PC-9 (cell line): ENCODE measurements around the gene UBE2G2. TPM values are rescaled to one million over a fixed set of nuclear protein-coding genes. Genes with fewer than 3 reads are reported as not detected.
A peak's percentile ranks its signal among the peaks of the same experiment; 100 is the strongest.

ENCODE experiments used
- BruUV-seq: library from RNA; stranded (reverse); fragments of 400-500 nt; replicated peaks from 2 replicates; lab custom pipeline; 2021; lab: Mats Ljungman, UMichigan
- CTCF ChIA-PET: fragments of 300-600 bp; sonication (Branson Sonifier 250); formaldehyde crosslinking; loops from one replicate; lab custom pipeline; 2022; ENCODE audit warnings: antibody characterized with exemption; lab: Charles Lee
- POLR2A ChIA-PET: fragments of 300-600 bp; sonication (Branson Sonifier 250); formaldehyde crosslinking; loops from one replicate; lab custom pipeline; 2022; ENCODE audit warnings: antibody characterized with exemption; ENCODE audit not compliant: unreplicated experiment; lab: Charles Lee
- DNase-seq, 2 experiments: peaks; one replicate each; pipeline versions ENCODE4 v3.0.0 to v3.0.0-alpha.2; 2015 to 2022; ENCODE audit warnings: mixed read lengths in 1 of 2
- H2AFZ ChIP-seq: fragments of 200-600 bp; sonication (generic); 2 replicates; pipeline ENCODE4 v1.8.1; 2017; ENCODE audit warnings: antibody characterized with exemption
- H3F3A ChIP-seq: fragments of 200-600 bp; sonication (generic); 2 replicates; pipeline ENCODE4 v1.8.1; 2017; ENCODE audit warnings: antibody characterized with exemption, mild to moderate bottlenecking, low read depth; ENCODE audit not compliant: insufficient read depth
- H3K27ac ChIP-seq: fragments of 200-600 bp; sonication (generic); 2 replicates; pipeline ENCODE4 v1.6.1; 2016; ENCODE audit warnings: mixed run types
- H3K27me3 ChIP-seq: fragments of 200-600 bp; sonication (generic); 2 replicates; pipeline ENCODE4 v1.6.1; 2016; ENCODE audit warnings: low read depth, mixed run types; ENCODE audit not compliant: insufficient read depth
- H3K36me3 ChIP-seq: fragments of 200-600 bp; sonication (generic); 2 replicates; pipeline ENCODE4 v1.6.1; 2016; ENCODE audit warnings: low read depth, mixed run types
- H3K4me1 ChIP-seq: fragments of 200-600 bp; sonication (generic); replicated peaks from 2 replicates; pipeline ENCODE4 v1.6.1; 2016; ENCODE audit warnings: mixed run types; ENCODE audit not compliant: insufficient read depth
- H3K4me2 ChIP-seq: fragments of 200-600 bp; sonication (generic); 2 replicates; pipeline ENCODE4 v1.6.1; 2017; ENCODE audit warnings: mixed run types
- H3K4me3 ChIP-seq: fragments of 200-600 bp; sonication (generic); 2 replicates; pipeline ENCODE4 v1.6.1; 2016; ENCODE audit warnings: mixed run types
- H3K79me2 ChIP-seq: fragments of 200-600 bp; sonication (generic); 2 replicates; pipeline ENCODE4 v1.6.1; 2017; ENCODE audit warnings: low read depth, mixed run types
- H3K9me2 ChIP-seq: fragments of 200-600 bp; sonication (generic); 2 replicates; pipeline ENCODE4 v1.8.1; 2017; ENCODE audit warnings: mild to moderate bottlenecking; ENCODE audit not compliant: insufficient read depth
- H3K9me3 ChIP-seq: fragments of 200-600 bp; sonication (generic); 2 replicates; pipeline ENCODE4 v1.8.1; 2016; ENCODE audit warnings: low read depth; ENCODE audit not compliant: insufficient read depth
- H4K20me1 ChIP-seq: fragments of 200-600 bp; sonication (generic); 2 replicates; pipeline ENCODE4 v1.8.1; 2017; ENCODE audit not compliant: insufficient read depth
- CTCF ChIP-seq: fragments of 200-600 bp; sonication (generic); conservative IDR thresholded peaks from 2 replicates; pipeline ENCODE4 v1.6.1; 2017; ENCODE audit warnings: mixed run types, antibody characterized with exemption, mild to moderate bottlenecking, moderate library complexity
- EZH2 ChIP-seq: fragments of 200-600 bp; sonication (generic); IDR thresholded peaks from 2 replicates; pipeline ENCODE4 v1.8.0; 2017; ENCODE audit warnings: antibody characterized with exemption, low read depth
- intact Hi-C: fragments of 100-400 bp; cut with micrococcal nuclease; formaldehyde crosslinking; loops from one replicate; pipeline ENCODE4 v1.10.0; 2022; ENCODE audit not compliant: unreplicated experiment
- total RNA-seq: library from RNA; stranded (reverse); gene quantifications from 2 replicates; pipeline ENCODE4 v1.2.3, GENCODE V29; 2021

Gene UBE2G2
- total RNA-seq, 1 experiment from 2014 or later, result 51.9 TPM

- Histone ChIP-seq H3K79me2 (no peaks in the 10 kb centered on the region), H3F3A (no peaks in the 10 kb centered on the region), H3K9me2 (no peaks in the 10 kb centered on the region), H4K20me1 (no peaks in the 10 kb centered on the region), H3K27me3 (peaks cover 13% of the 10 kb centered on the region), H3K27ac (no peak overlapping the region), H3K4me2 (no peak overlapping the region), H3K4me1 (no peaks in the 10 kb centered on the region), H2AFZ (no peak overlapping the region), H3K9me3 (no peaks in the 10 kb centered on the region), H3K4me3 (no peak overlapping the region), H3K36me3 (no peaks in the 10 kb centered on the region)
- CTCF ChIA-PET, result interaction anchor here (0.6 to 1.0 kb wide), 3 partner anchors 189 to 387 kb away, joined by 5 to 7 read pairs (median 6); no protein-coding TSS in a partner anchor
- intact Hi-C loops, result no loop called here
- POLR2A ChIA-PET, result no interaction called here
- no TSS peak for BruUV-seq
- TF ChIP-seq EZH2 (no peak), CTCF (peak; percentile 47)
- no peak for DNase-seq
Measured at GRCh38 chr21:44742418-44743153, 59.0 kb downstream of the UBE2G2 start.

GRCh38 chr21:44741921-44742320, 59.7 kb downstream of the UBE2G2 start:
- H3K4me3 ChIP-seq, result no peak overlapping the region
- H3K9me3 ChIP-seq, result no peaks in the 10 kb centered on the region
- peaks cover 13% of the 10 kb centered on the region for H3K27me3 ChIP-seq
- CTCF ChIA-PET, result interaction anchor here (0.6 to 1.0 kb wide), 3 partner anchors 190 to 388 kb away, joined by 5 to 7 read pairs (median 6); no protein-coding TSS in a partner anchor
- no peaks in the 10 kb centered on the region for H4K20me1 ChIP-seq
- no peaks in the 10 kb centered on the region for H3K79me2 ChIP-seq
- H2AFZ ChIP-seq, result no peak overlapping the region
- POLR2A ChIA-PET, result no interaction called here
- H3K4me2 ChIP-seq, result no peak overlapping the region
- TF ChIP-seq EZH2 (no peak), CTCF (no peak)
- H3K4me1 ChIP-seq, result peaks cover under 1% of the 10 kb centered on the region; the same call in 1 of the 2 replicates
- no peaks in the 10 kb centered on the region for H3F3A ChIP-seq
- intact Hi-C loops, result no loop called here
- DNase-seq, result no peak
- no TSS peak for BruUV-seq
- H3K27ac ChIP-seq, result no peak overlapping the region
- H3K9me2 ChIP-seq, result no peaks in the 10 kb centered on the region
- no peaks in the 10 kb centered on the region for H3K36me3 ChIP-seq

- ChIA-PET POLR2A (no interaction called here), CTCF (interaction anchor here (0.5 kb wide), 1 partner anchor 191 kb away, joined by 9 read pairs; no protein-coding TSS in a partner anchor)
- Histone ChIP-seq H3K79me2 (no peaks in the 10 kb centered on the region), H3K4me2 (no peak overlapping the region), H3K9me3 (no peaks in the 10 kb centered on the region), H3K27me3 (peaks cover 13% of the 10 kb centered on the region), H3F3A (no peaks in the 10 kb centered on the region), H4K20me1 (no peaks in the 10 kb centered on the region), H3K4me3 (no peak overlapping the region), H3K9me2 (no peaks in the 10 kb centered on the region), H3K36me3 (no peaks in the 10 kb centered on the region), H3K27ac (no peak overlapping the region), H3K4me1 (peaks cover 10% of the 10 kb centered on the region; the same call in 1 of the 2 replicates), H2AFZ (no peak overlapping the region)
- intact Hi-C loops, result no loop called here
- no TSS peak for BruUV-seq
- DNase-seq, result no peak
- TF ChIP-seq CTCF, result no peak
- no peak for TF ChIP-seq EZH2
Measured at GRCh38 chr21:44740742-44741141, 60.9 kb downstream of the UBE2G2 start.
